HepG2 (cell line): Measurements from ENCODE around the gene KCTD19. TPM values are rescaled to one million over a fixed set of nuclear protein-coding genes. Genes with fewer than 3 reads are reported as not detected.
A peak's percentile ranks its signal among the peaks of the same experiment; 100 is the strongest.

Experiments used
- ATAC-seq: fragments of 200-7000 bp; cut with Tn5 transposase; 3 replicates; pipeline ENCODE4 v1.9.1; 2020; ENCODE audit warnings: mild to moderate bottlenecking, moderate library complexity
- BruUV-seq: library from RNA; stranded (reverse); fragments of 400-500 nt; replicated peaks from 2 replicates; lab custom pipeline; 2021; lab: Mats Ljungman, UMichigan
- CTCF ChIA-PET: fragments of 300-600 bp; formaldehyde crosslinking; extraction: SDS; loops from one replicate; lab custom pipeline; 2021; ENCODE audit warnings: low total read pairs, inconsistent platforms, low intra/inter-chr PET ratio; lab: Yijun Ruan, JAX
- POLR2A ChIA-PET: fragments of 350-600 bp; sonication (Branson Sonifier 250); formaldehyde crosslinking; loops from one replicate; lab custom pipeline; 2020; ENCODE audit warnings: antibody characterized with exemption, inconsistent platforms; lab: Yijun Ruan, JAX
- DNase-seq: peaks from one replicate; pipeline ENCODE4 v3.0.0-alpha.2; 2015; ENCODE audit warnings: low spot score
- FAIRE-seq: peaks from 3 replicates; lab custom pipeline; 2011; peaks lifted over from hg19 to GRCh38; lab: Jason Lieb, UNC
- H2AFZ ChIP-seq: one replicate; pipeline ENCODE4 v1.6.1; 2011; ENCODE audit warnings: low read length, inconsistent platforms
- H3K27ac ChIP-seq: fragments of 300-600 bp; 3 replicates; pipeline ENCODE4 v1.8.0; 2011; ENCODE audit warnings: mixed run types, mild to moderate bottlenecking, mixed read lengths, low read length, inconsistent platforms; ENCODE audit not compliant: insufficient read depth; ENCODE audit errors: extremely low read length
- H3K27me3 ChIP-seq, 2 experiments: fragments of 200-600 bp in 1 of 2; 2 replicates in 1 of 2; 3 replicates in 1 of 2; pipeline versions ENCODE4 v1.6.0 to v1.8.0; 2011; ENCODE audit warnings: low read length in 2 of 2, mild to moderate bottlenecking in 2 of 2, moderate library complexity in 2 of 2, inconsistent platforms in 1 of 2; ENCODE audit not compliant: insufficient read depth in 2 of 2, control insufficient read depth in 1 of 2
- H3K36me3 ChIP-seq, 2 experiments: fragments of 200-600 bp in 1 of 2; replicated peaks in 1 of 2; 2 replicates in 1 of 2; 3 replicates in 1 of 2; pipeline versions ENCODE4 v1.5.1 to v1.8.0; 2011; ENCODE audit warnings: low read length in 2 of 2, inconsistent platforms in 1 of 2; ENCODE audit not compliant: insufficient read depth in 2 of 2, control insufficient read depth in 1 of 2
- H3K4me1 ChIP-seq: 2 replicates; pipeline ENCODE4 v1.5.1; 2012; ENCODE audit warnings: low read length, inconsistent platforms; ENCODE audit not compliant: insufficient read depth
- H3K4me2 ChIP-seq: 2 replicates; pipeline ENCODE4 v1.6.0; 2011; ENCODE audit warnings: low read depth, low read length, inconsistent platforms
- H3K4me3 ChIP-seq, 3 experiments: fragments of 200-600 bp in 1 of 3; sonication (generic), shearing (Covaris generic) in 1 of 3; replicated peaks in 1 of 3; 2 replicates each; pipeline ENCODE4 v1.5.1; 2011 to 2016; ENCODE audit warnings: low read length in 3 of 3, inconsistent platforms in 2 of 3, low read depth in 2 of 3, mild to moderate bottlenecking in 2 of 3, control low read depth in 1 of 3, mixed read lengths in 1 of 3; ENCODE audit not compliant: insufficient read depth in 1 of 3
- H3K79me2 ChIP-seq: one replicate; pipeline ENCODE4 v1.6.1; 2011; ENCODE audit warnings: low read length, inconsistent platforms; ENCODE audit not compliant: insufficient read depth
- H3K9ac ChIP-seq: 2 replicates; pipeline ENCODE4 v1.6.0; 2011; ENCODE audit warnings: mild to moderate bottlenecking, low read depth, low read length, inconsistent platforms; ENCODE audit not compliant: insufficient read depth
- H3K9me3 ChIP-seq: 2 replicates; pipeline ENCODE4 v1.5.1; 2012; ENCODE audit warnings: mild to moderate bottlenecking, low read length
- H4K20me1 ChIP-seq: 2 replicates; pipeline ENCODE4 v1.6.0; 2011; ENCODE audit warnings: inconsistent platforms, mild to moderate bottlenecking, low read length, moderate library complexity; ENCODE audit not compliant: insufficient read depth
- HBP1 ChIP-seq: IDR thresholded peaks from 2 replicates; pipeline ENCODE4 v1.6.1; 2016; ENCODE audit warnings: low read depth, control low read depth
- HDAC1 ChIP-seq: sonication (generic); formaldehyde crosslinking; IDR thresholded peaks from 2 replicates; pipeline ENCODE4 v1.5.1; 2020; ENCODE audit warnings: mild to moderate bottlenecking, missing genetic modification reagents
- KMT2A ChIP-seq: sonication (generic); formaldehyde crosslinking; IDR thresholded peaks from 2 replicates; pipeline ENCODE4 v1.4.0; 2020; ENCODE audit warnings: missing genetic modification reagents
- MYNN ChIP-seq: sonication (generic); formaldehyde crosslinking; IDR thresholded peaks from 2 replicates; pipeline ENCODE4 v1.4.0; 2020; ENCODE audit warnings: mild to moderate bottlenecking, low read depth, missing genetic modification reagents
- PRPF4 ChIP-seq: fragments of 200-400 bp; formaldehyde crosslinking; IDR thresholded peaks from 2 replicates; pipeline ENCODE4 v1.6.1; 2016; ENCODE audit warnings: low read length, low read depth; ENCODE audit not compliant: poor library complexity, severe bottlenecking
- TRIM24 ChIP-seq: sonication (generic); formaldehyde crosslinking; IDR thresholded peaks from 2 replicates; pipeline ENCODE4 v1.8.0; 2022; ENCODE audit warnings: mild to moderate bottlenecking, missing genetic modification reagents
- ZFP91 ChIP-seq: sonication (generic); formaldehyde crosslinking; IDR thresholded peaks from 2 replicates; pipeline ENCODE4 v1.9.0; 2022; ENCODE audit warnings: missing genetic modification reagents, mild to moderate bottlenecking, borderline replicate concordance
- ZNF563 ChIP-seq: sonication (generic); formaldehyde crosslinking; IDR thresholded peaks from 2 replicates; pipeline ENCODE4 v1.8.0; 2022; ENCODE audit warnings: mild to moderate bottlenecking, moderate library complexity, missing genetic modification reagents
- ZNF569 ChIP-seq: sonication (generic); formaldehyde crosslinking; IDR thresholded peaks from 2 replicates; pipeline ENCODE4 v1.5.0; 2020; ENCODE audit warnings: mild to moderate bottlenecking, missing genetic modification reagents, moderate library complexity, borderline replicate concordance
- ZNF629 ChIP-seq: sonication (generic); formaldehyde crosslinking; conservative IDR thresholded peaks from 2 replicates; pipeline ENCODE4 v1.5.0; 2020; ENCODE audit warnings: missing genetic modification reagents
- WGBS: methylation state at CpG from one replicate; pipeline ENCODE4 v1.1.6; 2017; ENCODE audit warnings: low lambda C conversion rate; 5-methylcytosine and 5-hydroxymethylcytosine counted together
- in situ Hi-C: cut with HindIII; loops from 2 replicates; pipeline ENCODE4 v1.10.0; 2017; ENCODE audit warnings: low pct_unique_long_range_greater_than_20kb; ENCODE audit not compliant: extremely low pct_ligation_motif_present
- intact Hi-C: fragments of 100-400 bp; cut with micrococcal nuclease; formaldehyde crosslinking; loops from one replicate; pipeline ENCODE4 v1.10.0; 2022; ENCODE audit not compliant: unreplicated experiment
- polyA plus RNA-seq, 8 experiments: library from polyadenylated mRNA; depleted of rRNA in 3 of 8; stranded (reverse) in 7 of 8; unstranded in 1 of 8; fragments of >200 nt; fragmentation: Illumina TruSeq in 4 of 8; extraction: Trizol in 4 of 8; gene quantifications; 2 replicates each; pipeline versions ENCODE4 v1.2.1 to v1.2.3, GENCODE V29; 2011 to 2016; ENCODE audit warnings: low read depth in 4 of 8, missing spikeins in 1 of 8, mixed read lengths in 1 of 8; ENCODE audit not compliant: insufficient read depth in 1 of 8
- total RNA-seq, 5 experiments: library from RNA; depleted of rRNA; stranded (reverse); fragments of >200 nt; fragmentation: Illumina TruSeq; extraction: Trizol; gene quantifications; 2 replicates each; pipeline ENCODE4 v1.2.3, GENCODE V29; 2016; ENCODE audit warnings: low read depth in 1 of 5

Gene KCTD19
- total and polyA plus RNA-seq, 2 of the 13 experiments (the other 11 are each of a cell fraction or from before 2014, with no cell fraction given), result not detected

GRCh38 chr16:67342616-67343015 lies 16.1 kb upstream of the KCTD19 start (continued):
- no peak for TF ChIP-seq MYNN (CRISPR knock-in tag)
- no peak for TF ChIP-seq TRIM24 (CRISPR knock-in tag)
- TF ChIP-seq KMT2A (CRISPR knock-in tag), result no peak
- no peak for TF ChIP-seq HDAC1 (CRISPR knock-in tag)
- no peak for TF ChIP-seq HBP1 (CRISPR knock-in tag)
- TF ChIP-seq ZNF569, result no peak

GRCh38 chr16:67341250-67341649 lies 14.7 kb upstream of the KCTD19 start:
- ChIA-PET POLR2A (no interaction called here), CTCF (no interaction called here)
- Histone ChIP-seq H3K4me3 (no peak overlapping the region), H3K9ac (no peak overlapping the region), H3K27ac (no peak overlapping the region), H2AFZ (no peak overlapping the region), H3K4me2 (no peak overlapping the region), H4K20me1 (no peaks in the 10 kb centered on the region), H3K36me3 (no peaks in the 10 kb centered on the region), H3K4me1 (peaks cover 10% of the 10 kb centered on the region), H3K27me3 (no peaks in the 10 kb centered on the region), H3K79me2 (no peaks in the 10 kb centered on the region), H3K9me3 (no peaks in the 10 kb centered on the region)
- ATAC-seq, result no peak
- no TSS peak for BruUV-seq
- intact Hi-C loops, result no loop called here
- TF ChIP-seq ZFP91 (CRISPR knock-in tag) (no peak), ZNF629 (CRISPR knock-in tag) (peak; percentile 68), PRPF4 (no peak), ZNF563 (no peak)
- WGBS, result 25% methylated on average over 3 of the region's 3 CpGs
- in situ Hi-C loops, result no loop called here
- DNase-seq, result no peak
- FAIRE-seq, result no peak
